ENCODE data around the gene MAK. TPM values are rescaled to one million over a fixed set of nuclear protein-coding genes. Genes with fewer than 3 reads are reported as not detected.
"Not testable (repeated sequence)": the region's sequence is repeated elsewhere in the genome, so short reads cannot be mapped to it uniquely, and the experiment has no call there.

MAK gene
- total RNA-seq, 1 experiment from 2014 or later: 0.07 TPM

- no peak for TF ChIP-seq PRDM15 (CRISPR knock-in tag; IDR thresholded peaks at IDR 0.05)
Measured at GRCh38 chr6:10745116-10745515, 93.2 kb downstream of the MAK start (continued).

- H3K27ac Mint-ChIP-seq: no peak overlapping the region; the same call in 1 of the 2 replicates
- no peaks in the 10 kb centered on the region for H3K27me3 Mint-ChIP-seq (ENCODE audit: low read depth)
- H3K4me3 Mint-ChIP-seq: no peak overlapping the region
- H3K9me3 Mint-ChIP-seq: peaks cover 8% of the 10 kb centered on the region
- peaks cover 16% of the 10 kb centered on the region for H3K36me3 Mint-ChIP-seq
- no peak for DNase-seq (ENCODE audit: low spot score)
- ChIA-PET POLR2A (interaction anchor here (0.6 kb wide), 1 partner anchor 10 kb away, joined by 3 read pairs; no protein-coding TSS in a partner anchor), CTCF (no interaction called here)
- ATAC-seq: no peak
- no peak for TF ChIP-seq CDX4 (CRISPR knock-in tag; IDR thresholded peaks at IDR 0.05; ENCODE audit: borderline replicate concordance)
- no peak for TF ChIP-seq SOX15 (CRISPR knock-in tag; IDR thresholded peaks at IDR 0.05)
- TF ChIP-seq E2F4 (CRISPR knock-in tag; IDR thresholded peaks at IDR 0.05; ENCODE audit: borderline replicate concordance, low read depth): no peak
- no peak for TF ChIP-seq AR (CRISPR knock-in tag; IDR thresholded peaks at IDR 0.05)
- TF ChIP-seq NFE2L1 (CRISPR knock-in tag; IDR thresholded peaks at IDR 0.05): no peak
- no peak for TF ChIP-seq CREB1 (CRISPR knock-in tag; IDR thresholded peaks at IDR 0.05)
- peaks cover 34% of the 10 kb centered on the region for H3K4me1 Mint-ChIP-seq
Measured at GRCh38 chr6:10743515-10743914, 94.8 kb downstream of the MAK start.

GRCh38 chr6:10742251-10742650 is 96.1 kb downstream of the MAK start:
- TF ChIP-seq USF2 (CRISPR knock-in tag; IDR thresholded peaks at IDR 0.05) (no peak), OVOL2 (CRISPR knock-in tag; IDR thresholded peaks at IDR 0.05; ENCODE audit: borderline replicate concordance) (no peak)
- Mint-ChIP-seq H3K9me3 (peaks cover 8% of the 10 kb centered on the region), H3K4me1 (peaks cover 32% of the 10 kb centered on the region), H3K4me3 (no peak overlapping the region), H3K27me3 (ENCODE audit: low read depth) (no peaks in the 10 kb centered on the region), H3K36me3 (peaks cover 16% of the 10 kb centered on the region), H3K27ac (peak overlapping the region; percentile 67; the same call in 1 of the 2 replicates)
- ChIA-PET POLR2A (no interaction called here), CTCF (no interaction called here)
- DNase-seq (ENCODE audit: low spot score): no peak
- no peak for ATAC-seq

- H3K9me3 Mint-ChIP-seq; ATAC-seq; H3K27me3 Mint-ChIP-seq (ENCODE audit: low read depth); H3K27ac Mint-ChIP-seq; POLR2A ChIA-PET; DNase-seq (ENCODE audit: low spot score); H3K4me3 Mint-ChIP-seq: not testable (repeated sequence)
- peak; percentile 72 for TF ChIP-seq NFYB (CRISPR knock-in tag; conservative IDR thresholded peaks at IDR 0.05; ENCODE audit: low read depth)
- Mint-ChIP-seq H3K4me1 (peaks cover 26% of the 10 kb centered on the region), H3K36me3 (peaks cover 16% of the 10 kb centered on the region)
- CTCF ChIA-PET: interaction anchor here (1.1 kb wide), 1 partner anchor 18 kb away, joined by 4 read pairs; no protein-coding TSS in a partner anchor
Measured at GRCh38 chr6:10741643-10742042, 96.7 kb downstream of the MAK start.

Measured in WTC11 (cell line).